SK-N-SH (cell line): ENCODE data around the gene MRPS18A. TPM values are rescaled to one million over a fixed set of nuclear protein-coding genes. Genes with fewer than 3 reads are reported as not detected.

Experiments used
- CTCF ChIA-PET: fragments of 300-600, 350-600 bp; formaldehyde crosslinking; extraction: SDS; loops from one replicate; lab custom pipeline; 2021; lab: Yijun Ruan, JAX
- POLR2A ChIA-PET: fragments of 350-600 bp; sonication (Branson Sonifier 250); formaldehyde crosslinking; extraction: SDS; loops from one replicate; lab custom pipeline; 2020; ENCODE audit warnings: antibody characterized with exemption, inconsistent platforms; lab: Yijun Ruan, JAX
- DNase-seq: peaks from one replicate; pipeline ENCODE4 v3.0.0; 2012
- H2AFZ ChIP-seq: fragments of 200-600 bp; sonication (generic); 2 replicates; pipeline ENCODE4 v1.8.1; 2016; ENCODE audit warnings: antibody characterized with exemption, mild to moderate bottlenecking, low read depth
- H3F3A ChIP-seq: fragments of 200-600 bp; sonication (generic); replicated peaks from 2 replicates; pipeline ENCODE3; 2016; ENCODE audit warnings: antibody characterized with exemption, mild to moderate bottlenecking; ENCODE audit not compliant: insufficient read depth
- H3K27ac ChIP-seq, 2 experiments: fragments of 200-500 bp in 1 of 2; fragments of 200-600 bp in 1 of 2; sonication (Bioruptor generic) in 1 of 2; sonication (generic), shearing (Covaris generic) in 1 of 2; 2 replicates each; pipeline versions ENCODE4 v1.5.1 to v1.6.1; 2014 to 2016; ENCODE audit warnings: low read depth in 2 of 2, inconsistent platforms in 1 of 2, low read length in 1 of 2, mild to moderate bottlenecking in 1 of 2, mixed read lengths in 1 of 2
- H3K27me3 ChIP-seq: fragments of 200-600 bp; sonication (generic), shearing (Covaris generic); 2 replicates; pipeline ENCODE4 v1.6.1; 2016; ENCODE audit warnings: mixed run types; ENCODE audit not compliant: insufficient read depth
- H3K36me3 ChIP-seq, 2 experiments: fragments of 200-500 bp in 1 of 2; fragments of 200-600 bp in 1 of 2; sonication (Bioruptor generic) in 1 of 2; sonication (generic) in 1 of 2; replicated peaks in 1 of 2; 2 replicates each; pipeline versions ENCODE3 to v1.5.1; 2014 to 2016; ENCODE audit warnings: low read length in 1 of 2, mild to moderate bottlenecking in 1 of 2; ENCODE audit not compliant: insufficient read depth in 2 of 2, control insufficient read depth in 1 of 2
- H3K4me1 ChIP-seq, 2 experiments: fragments of 200-500 bp in 1 of 2; fragments of 200-600 bp in 1 of 2; sonication (Bioruptor generic) in 1 of 2; sonication (generic), shearing (Covaris generic) in 1 of 2; 2 replicates each; pipeline versions ENCODE4 v1.5.1 to v1.6.1; 2014 to 2016; ENCODE audit warnings: low read depth in 1 of 2, low read length in 1 of 2, mixed run types in 1 of 2; ENCODE audit not compliant: insufficient read depth in 2 of 2, control insufficient read depth in 1 of 2
- H3K4me2 ChIP-seq: fragments of 200-600 bp; sonication (generic), shearing (Covaris generic); 2 replicates; pipeline ENCODE4 v1.6.1; 2017; ENCODE audit warnings: mixed run types
- H3K4me3 ChIP-seq, 2 experiments: fragments of 200-500 bp in 1 of 2; fragments of 200-600 bp in 1 of 2; sonication (Bioruptor generic) in 1 of 2; sonication (generic), shearing (Covaris generic) in 1 of 2; 2 replicates each; pipeline versions ENCODE4 v1.5.1 to v1.8.1; 2014 to 2016; ENCODE audit warnings: low read depth in 2 of 2, inconsistent platforms in 1 of 2, low read length in 1 of 2, mild to moderate bottlenecking in 1 of 2, mixed read lengths in 1 of 2, moderate library complexity in 1 of 2
- H3K79me2 ChIP-seq: fragments of 200-600 bp; sonication (generic); 2 replicates; pipeline ENCODE4 v1.8.1; 2017; ENCODE audit warnings: mild to moderate bottlenecking; ENCODE audit not compliant: insufficient read depth
- H3K9ac ChIP-seq: fragments of 200-600 bp; sonication (generic); 2 replicates; pipeline ENCODE4 v1.6.1; 2017; ENCODE audit warnings: mixed run types
- H3K9me2 ChIP-seq: fragments of 200-600 bp; sonication (generic); 2 replicates; pipeline ENCODE4 v1.6.1; 2017; ENCODE audit warnings: mixed run types
- H3K9me3 ChIP-seq: fragments of 200-600 bp; sonication (generic); 2 replicates; pipeline ENCODE4 v1.6.1; 2017; ENCODE audit warnings: mixed run types, mild to moderate bottlenecking, moderate library complexity
- H4K20me1 ChIP-seq: fragments of 200-600 bp; sonication (generic); 2 replicates; pipeline ENCODE4 v1.6.1; 2017; ENCODE audit warnings: mild to moderate bottlenecking, mixed run types; ENCODE audit not compliant: insufficient read depth
- ELF1 ChIP-seq: IDR thresholded peaks from 2 replicates; pipeline ENCODE4 v1.4.0; 2012
- FOSL2 ChIP-seq: IDR thresholded peaks from 2 replicates; pipeline ENCODE4 v1.4.0; 2012; ENCODE audit warnings: low read depth, mild to moderate bottlenecking, moderate library complexity, borderline replicate concordance
- FOXJ3 ChIP-seq: sonication (generic); formaldehyde crosslinking; IDR thresholded peaks from 2 replicates; pipeline ENCODE4 v1.5.1; 2020; ENCODE audit warnings: mild to moderate bottlenecking, missing genetic modification reagents
- GATA2 ChIP-seq: sonication (generic); formaldehyde crosslinking; IDR thresholded peaks from 2 replicates; pipeline ENCODE4 v1.5.0; 2020; ENCODE audit warnings: mild to moderate bottlenecking, missing genetic modification reagents
- JUND ChIP-seq: IDR thresholded peaks from 2 replicates; pipeline ENCODE4 v1.4.0; 2012
- MEF2A ChIP-seq: IDR thresholded peaks from 2 replicates; pipeline ENCODE4 v1.4.0; 2012; ENCODE audit warnings: low read depth, borderline replicate concordance
- MXI1 ChIP-seq: IDR thresholded peaks from 2 replicates; pipeline ENCODE4 v1.6.1; 2012; ENCODE audit warnings: mild to moderate bottlenecking, low read depth, low read length, improper control_type of control experiment
- NRF1 ChIP-seq: IDR thresholded peaks from 2 replicates; pipeline ENCODE4 v1.6.1; 2012; ENCODE audit warnings: low read depth, mild to moderate bottlenecking, low read length
- RCOR1 ChIP-seq: fragments of 150-350 bp; IDR thresholded peaks from 2 replicates; pipeline ENCODE4 v1.6.1; 2017; ENCODE audit warnings: antibody characterized with exemption, low read length
- SIN3A ChIP-seq: IDR thresholded peaks from 2 replicates; pipeline ENCODE4 v1.6.1; 2012; ENCODE audit warnings: low read depth, mild to moderate bottlenecking, low read length, moderate library complexity, borderline replicate concordance
- TAF1 ChIP-seq: IDR thresholded peaks from 2 replicates; pipeline ENCODE4 v1.6.1; 2012; ENCODE audit warnings: low read depth, mild to moderate bottlenecking, low read length, moderate library complexity, borderline replicate concordance
- WGBS: methylation state at CpG from one replicate; pipeline ENCODE4 v1.1.6; 2017; ENCODE audit warnings: low lambda C conversion rate; 5-methylcytosine and 5-hydroxymethylcytosine counted together
- polyA plus RNA-seq, 3 experiments: library from polyadenylated mRNA; depleted of rRNA; stranded (reverse); fragments of >200 nt; gene quantifications; 2 replicates each; pipeline ENCODE4 v1.2.3, GENCODE V29; 2012
- TF ChIP-seq, protein P1 (sequence below): IDR thresholded peaks from 2 replicates; pipeline ENCODE4 v1.4.0; 2012; ENCODE audit warnings: low read depth

The MRPS18A gene
- polyA plus RNA-seq, 1 of the 3 experiments (the other 2 are of a cell fraction), result 57.0 TPM

DNA sequence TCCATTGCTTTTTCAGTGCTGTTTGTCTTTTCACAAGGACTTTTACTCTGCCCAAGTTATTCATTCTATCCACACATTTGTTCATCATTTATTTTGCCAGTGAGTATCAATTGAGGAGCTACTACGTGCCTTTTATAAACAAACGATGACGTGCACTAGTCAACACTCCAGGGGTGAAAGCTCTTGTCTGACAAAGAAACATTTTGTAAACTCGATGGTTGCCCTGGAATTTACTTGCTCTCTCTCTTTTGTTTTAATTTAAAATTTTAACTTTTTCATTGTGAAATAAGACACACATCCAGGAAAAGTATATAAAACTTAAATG lies 8.3 kb upstream of the MRPS18A start:
- Histone ChIP-seq H3K79me2 (no peaks in the 10 kb centered on the region), H3K9me3 (no peaks in the 10 kb centered on the region), H3K4me1 (peaks cover 0 to 10% of the 10 kb centered on the region in 2 experiments; a peak in 1 of 4 replicates), H3F3A (no peaks in the 10 kb centered on the region), H3K9ac (no peak overlapping the region), H3K9me2 (no peaks in the 10 kb centered on the region), H3K27me3 (no peaks in the 10 kb centered on the region), H3K4me3 (no peak overlapping the region), H3K36me3 (no peaks in the 10 kb centered on the region), H2AFZ (no peak overlapping the region), H3K27ac (no peak overlapping the region), H3K4me2 (no peak overlapping the region), H4K20me1 (no peaks in the 10 kb centered on the region)
- ChIA-PET CTCF (interaction anchor here (0.9 kb wide), 1 partner anchor 383 kb away, joined by 3 read pairs; no protein-coding TSS in a partner anchor), POLR2A (no interaction called here)
- TF ChIP-seq RCOR1, result no peak
- no peak for TF ChIP-seq FOSL2
- TF ChIP-seq FOXJ3, result no peak
- TF ChIP-seq GATA2 (CRISPR knock-in tag), result no peak
- no peak for TF ChIP-seq MXI1
- no peak for DNase-seq
- WGBS, result 84% methylated on average over 4 of the region's 4 CpGs

DNA sequence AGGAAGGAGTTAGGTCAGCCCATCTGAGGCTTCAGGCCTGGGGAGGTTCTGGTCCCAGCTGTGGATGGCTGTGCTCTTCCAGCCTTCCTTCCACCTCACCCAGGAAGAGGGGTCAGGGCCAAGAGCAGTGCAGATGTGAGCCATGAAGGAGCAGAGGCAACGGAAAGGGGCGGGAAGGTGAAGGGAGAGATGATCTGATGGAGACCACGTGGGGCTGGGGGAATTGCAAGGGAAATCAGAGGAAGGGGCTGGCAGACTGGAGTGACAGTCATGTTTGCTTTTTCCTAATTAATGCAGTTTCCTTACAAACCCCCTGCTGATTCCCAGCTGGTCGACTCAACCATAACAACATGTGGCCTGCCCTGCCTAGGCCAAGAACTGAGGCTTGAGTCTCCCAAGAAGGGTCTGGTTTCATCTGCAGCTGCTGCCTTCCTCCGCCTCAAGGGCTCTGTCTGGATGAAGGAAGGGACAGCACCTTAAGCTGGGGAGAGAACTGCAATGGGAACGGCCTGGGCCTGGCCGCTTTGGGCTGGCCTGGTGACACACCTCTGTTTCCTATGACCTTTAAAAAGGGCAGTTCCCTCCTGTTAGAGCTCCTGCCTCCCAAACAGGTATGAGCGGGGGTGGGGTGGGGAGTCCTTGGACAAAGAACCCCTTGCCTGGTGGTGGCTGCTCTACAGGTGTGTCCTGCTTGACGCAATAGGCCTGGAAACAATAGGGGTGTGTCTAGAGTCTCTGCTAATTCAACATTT lies 7.8 kb upstream of the MRPS18A start:
- H3F3A ChIP-seq, result no peaks in the 10 kb centered on the region
- H3K4me1 ChIP-seq, result peaks cover 0 to 10% of the 10 kb centered on the region in 2 experiments; a peak in 1 of 4 replicates
- H4K20me1 ChIP-seq, result no peaks in the 10 kb centered on the region
- H3K79me2 ChIP-seq, result no peaks in the 10 kb centered on the region
- TF ChIP-seq SIN3A (no peak), ELF1 (no peak), GATA2 (CRISPR knock-in tag) (no peak), NRF1 (no peak)
- no peak overlapping the region for H3K9ac ChIP-seq
- H3K4me3 ChIP-seq, result no peak overlapping the region
- H2AFZ ChIP-seq, result no peak overlapping the region
- no peak overlapping the region for H3K4me2 ChIP-seq
- no peaks in the 10 kb centered on the region for H3K36me3 ChIP-seq
- H3K9me2 ChIP-seq, result no peaks in the 10 kb centered on the region
- no peak overlapping the region for H3K27ac ChIP-seq
- H3K9me3 ChIP-seq, result no peaks in the 10 kb centered on the region
- no peak for DNase-seq
- H3K27me3 ChIP-seq, result no peaks in the 10 kb centered on the region
- ChIA-PET CTCF (interaction anchor here (1.4 to 2.4 kb wide), 2 partner anchors 27 to 384 kb away, joined by 4 to 9 read pairs; no protein-coding TSS in a partner anchor), POLR2A (no interaction called here)
- 65% methylated on average over 8 of the region's 9 CpGs for WGBS

DNA sequence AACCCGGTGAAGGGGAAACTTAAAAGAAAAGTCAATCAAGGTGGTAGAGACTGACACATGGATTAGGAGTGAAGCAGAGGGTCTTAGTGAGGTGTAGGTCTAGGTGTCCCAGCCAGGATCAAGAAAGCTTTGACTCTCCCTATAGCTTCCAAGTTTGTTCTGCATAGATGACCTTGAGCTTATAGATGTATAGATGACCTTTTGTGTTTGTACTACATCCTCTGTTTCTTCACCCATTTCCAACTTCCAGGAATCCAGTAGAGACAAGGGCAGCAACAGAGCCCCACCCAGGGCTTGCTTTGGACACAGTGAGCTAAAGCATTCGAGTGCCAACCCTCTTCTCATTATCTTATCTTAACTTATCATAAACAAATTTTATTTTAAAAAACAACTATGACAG lies 1.8 kb upstream of the MRPS18A start:
- 50% methylated on average over 2 of the region's 2 CpGs for WGBS
- H3K79me2 ChIP-seq, result peaks cover 30% of the 10 kb centered on the region
- CTCF ChIA-PET, result interaction anchor here (3.0 to 3.1 kb wide), 3 partner anchors 22 to 262 kb away, joined by 9 to 25 read pairs (median 14); partner anchors contain the start of gene VEGFA

More for the DNA sequence above, 1.8 kb upstream of the MRPS18A start:
- H2AFZ ChIP-seq, result no peak overlapping the region
- no peaks in the 10 kb centered on the region for H3K9me3 ChIP-seq
- no peak overlapping the region for H3K4me2 ChIP-seq
- H3K36me3 ChIP-seq, result peaks cover 0 to 2% of the 10 kb centered on the region in 2 experiments
- H4K20me1 ChIP-seq, result 0 out of 2 replicates have a peak, but pooled peaks cover under 1% of the 10 kb centered on the region
- DNase-seq, result no peak
- POLR2A ChIA-PET, result interaction anchor here (0.6 kb wide), 1 partner anchor 14 kb away, joined by 4 read pairs; no protein-coding TSS in a partner anchor
- no peak overlapping the region for H3K27ac ChIP-seq
- no peaks in the 10 kb centered on the region for H3K27me3 ChIP-seq
- peaks cover 0 to 12% of the 10 kb centered on the region in 2 experiments; a peak in 2 of 4 replicates for H3K4me1 ChIP-seq
- H3K9ac ChIP-seq, result no peak overlapping the region
- H3K9me2 ChIP-seq, result no peaks in the 10 kb centered on the region
- TF ChIP-seq TAF1 (no peak), RCOR1 (no peak), ELF1 (no peak), MEF2A (no peak), FOSL2 (no peak), JUND (no peak)
- TF ChIP-seq, protein P1, sequence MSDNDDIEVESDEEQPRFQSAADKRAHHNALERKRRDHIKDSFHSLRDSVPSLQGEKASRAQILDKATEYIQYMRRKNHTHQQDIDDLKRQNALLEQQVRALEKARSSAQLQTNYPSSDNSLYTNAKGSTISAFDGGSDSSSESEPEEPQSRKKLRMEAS, result no peak
- TF ChIP-seq, all 33 proteins: peak for 0
- H3F3A ChIP-seq, result no peaks in the 10 kb centered on the region
- no peak overlapping the region for H3K4me3 ChIP-seq
